K562 (cell line): ENCODE results near the gene KRTAP10-4. TPM values are rescaled to one million over a fixed set of nuclear protein-coding genes. Genes with fewer than 3 reads are reported as not detected.

Experiments
- ATAC-seq: fragments of 200-7000 bp; cut with Tn5 transposase; 3 replicates; pipeline ENCODE4 v1.9.1; 2020; ENCODE audit warnings: moderate library complexity
- BruUV-seq: library from RNA; stranded (reverse); fragments of 400-500 nt; replicated peaks from 2 replicates; lab custom pipeline; 2021; lab: Mats Ljungman, UMichigan
- CTCF ChIA-PET: fragments of 300-600 bp; formaldehyde crosslinking; extraction: SDS; loops from one replicate; lab custom pipeline; 2021; ENCODE audit warnings: low intra/inter-chr PET ratio; lab: Yijun Ruan, JAX
- POLR2A ChIA-PET: fragments of 300-600, 350-650 bp; sonication (Branson Sonifier 250); formaldehyde crosslinking; extraction: SDS; loops from one replicate; lab custom pipeline; 2021; ENCODE audit warnings: antibody characterized with exemption, inconsistent platforms; lab: Yijun Ruan, JAX
- DNase-seq, 4 experiments: peaks; one replicate each; pipeline versions ENCODE4 v3.0.0 to v3.0.0-alpha.2; 2011 to 2018; ENCODE audit warnings: low spot score in 3 of 4, mixed read lengths in 3 of 4; ENCODE audit errors: extremely low read depth in 1 of 4
- FAIRE-seq: peaks from 2 replicates; lab custom pipeline; 2011; peaks lifted over from hg19 to GRCh38; lab: Jason Lieb, UNC
- H2AFZ ChIP-seq: 2 replicates; pipeline ENCODE4 v1.6.0; 2011; ENCODE audit warnings: low read depth, low read length, control low read depth, inconsistent platforms
- H3K27ac ChIP-seq: fragments of 200-600 bp; 3 replicates; pipeline ENCODE4 v1.8.0; 2011; ENCODE audit warnings: low read depth, mild to moderate bottlenecking, control low read depth, inconsistent platforms, low read length, moderate library complexity, mixed read lengths; ENCODE audit errors: extremely low read depth
- H3K27me3 ChIP-seq, 2 experiments: fragments of 300-600 bp in 1 of 2; 2 replicates in 1 of 2; 3 replicates in 1 of 2; pipeline versions ENCODE4 v1.6.0 to v1.8.0; 2011; ENCODE audit warnings: inconsistent platforms in 2 of 2, low read length in 2 of 2, mild to moderate bottlenecking in 1 of 2, mixed read lengths in 1 of 2, moderate library complexity in 1 of 2; ENCODE audit not compliant: control insufficient read depth in 2 of 2, insufficient read depth in 2 of 2
- H3K36me3 ChIP-seq: fragments of 300-600 bp; 3 replicates; pipeline ENCODE4 v1.8.0; 2011; ENCODE audit warnings: mild to moderate bottlenecking, low read length, inconsistent platforms; ENCODE audit not compliant: control insufficient read depth, insufficient read depth
- H3K4me1 ChIP-seq, 2 experiments: fragments of 200-600 bp in 1 of 2; replicated peaks in 1 of 2; 2 replicates in 1 of 2; 3 replicates in 1 of 2; pipeline versions ENCODE4 v1.5.1 to v1.8.0; 2011; ENCODE audit warnings: inconsistent platforms in 2 of 2, low read length in 2 of 2, mild to moderate bottlenecking in 1 of 2, mixed read lengths in 1 of 2, moderate library complexity in 1 of 2; ENCODE audit not compliant: control insufficient read depth in 2 of 2, insufficient read depth in 2 of 2
- H3K4me2 ChIP-seq: 2 replicates; pipeline ENCODE4 v1.6.1; 2011; ENCODE audit warnings: low read length, control low read depth, inconsistent platforms, mixed read lengths; ENCODE audit not compliant: insufficient read depth
- H3K4me3 ChIP-seq: fragments of 200-600 bp; sonication (generic), shearing (Covaris generic); 2 replicates; pipeline ENCODE4 v1.5.1; 2016; ENCODE audit warnings: control low read depth, inconsistent platforms
- H3K79me2 ChIP-seq: fragments of 200-600 bp; 3 replicates; pipeline ENCODE4 v1.8.0; 2011; ENCODE audit warnings: low read length, inconsistent platforms; ENCODE audit not compliant: control insufficient read depth, insufficient read depth
- H3K9ac ChIP-seq, 2 experiments: 2 replicates each; pipeline versions ENCODE4 v1.6.0 to v1.6.1; 2011; ENCODE audit warnings: low read depth in 2 of 2, low read length in 2 of 2, control low read depth in 1 of 2, inconsistent platforms in 1 of 2, mild to moderate bottlenecking in 1 of 2, mixed read lengths in 1 of 2; ENCODE audit not compliant: insufficient read depth in 1 of 2
- H3K9me1 ChIP-seq: one replicate; pipeline ENCODE4 v1.6.0; 2011; ENCODE audit warnings: inconsistent platforms, mild to moderate bottlenecking, low read length, moderate library complexity; ENCODE audit not compliant: control insufficient read depth, insufficient read depth
- H3K9me3 ChIP-seq: replicated peaks from 2 replicates; pipeline ENCODE4 v1.5.1; 2011; ENCODE audit warnings: low read depth, low read length, inconsistent platforms; ENCODE audit not compliant: control insufficient read depth, insufficient read depth
- H4K20me1 ChIP-seq: replicated peaks from 2 replicates; pipeline ENCODE4 v1.6.1; 2011; ENCODE audit warnings: low read length, inconsistent platforms, mixed read lengths; ENCODE audit not compliant: control insufficient read depth, insufficient read depth
- CTCF ChIP-seq, 3 experiments: IDR thresholded peaks in 2 of 3; conservative IDR thresholded peaks in 1 of 3; 2 replicates each; pipeline ENCODE4 v1.5.1; 2011 to 2012; ENCODE audit warnings: low read length in 3 of 3, mild to moderate bottlenecking in 3 of 3, control low read depth in 2 of 3, improper control_type of control experiment in 1 of 3, inconsistent platforms in 1 of 3, low read depth in 1 of 3, mixed read lengths in 1 of 3, moderate library complexity in 1 of 3; ENCODE audit not compliant: insufficient read depth in 2 of 3
- ERF ChIP-seq: fragments of 450-650 bp; formaldehyde crosslinking; IDR thresholded peaks from 2 replicates; pipeline ENCODE4 v1.4.0; 2020; ENCODE audit warnings: mild to moderate bottlenecking, mixed read lengths
- GTF2A2 ChIP-seq: IDR thresholded peaks from 2 replicates; pipeline ENCODE4 v1.6.1; 2016; ENCODE audit warnings: mild to moderate bottlenecking, missing genetic modification characterization, missing compliant biosample characterization
- ZNF780A ChIP-seq: fragments of 250-450 bp; sonication (Bioruptor Pico); IDR thresholded peaks from 2 replicates; pipeline ENCODE4 v1.5.0; 2021; ENCODE audit warnings: mild to moderate bottlenecking
- WGBS: fragments of 100-300 bp; shearing (Covaris generic); methylation state at CpG from one replicate; pipeline ENCODE4 v1.1.6; 2016; ENCODE audit warnings: low coverage, mixed read lengths; ENCODE audit not compliant: insufficient coverage; ENCODE audit errors: missing lambda C conversion rate; 5-methylcytosine and 5-hydroxymethylcytosine counted together
- in situ Hi-C: fragments of 300-500 bp; cut with MboI; formaldehyde crosslinking; loops from 4 replicates; pipeline ENCODE4 v1.15.0; 2018; ENCODE audit warnings: inconsistent platforms, mixed read lengths
- intact Hi-C: fragments of 100-400 bp; cut with micrococcal nuclease; formaldehyde crosslinking; loops from 2 replicates; pipeline ENCODE4 v1.14.2; 2022
- polyA plus RNA-seq, 8 experiments: library from polyadenylated mRNA; depleted of rRNA in 4 of 8; stranded (reverse) in 5 of 8; unstranded in 3 of 8; fragments of >200 nt; fragmentation: Nextera tagmentation in 2 of 8; fragmentation: Illumina TruSeq in 1 of 8; extraction: Ambion mirVana in 2 of 8; extraction: Trizol in 1 of 8; gene quantifications; 2 replicates each; pipeline versions ENCODE4 v1.2.1 to v1.2.3, GENCODE V29; 2011 to 2014; ENCODE audit warnings: inconsistent platforms in 1 of 8, missing spikeins in 1 of 8
- total RNA-seq, 7 experiments: library from RNA; depleted of rRNA in 6 of 7; stranded (reverse); fragments of >200 nt in 6 of 7; fragmentation: Illumina TruSeq in 2 of 7; extraction: Trizol in 2 of 7; gene quantifications; 2 replicates each; pipeline versions ENCODE4 v1.2.1 to v1.2.3, GENCODE V29; 2011 to 2021; ENCODE audit warnings: low replicate concordance in 1 of 7
- TF ChIP-seq, protein P1 (sequence below), 2 experiments: fragments of 450-650 bp; formaldehyde crosslinking in 1 of 2; IDR thresholded peaks; 2 replicates each; pipeline versions ENCODE4 v1.4.0 to v1.6.1; 2014 to 2020; ENCODE audit warnings: mild to moderate bottlenecking in 2 of 2, borderline replicate concordance in 1 of 2, low read depth in 1 of 2

The KRTAP10-4 gene
- total and polyA plus RNA-seq, 9 of the 15 experiments (the other 6 are each of a cell fraction or from before 2014, with no cell fraction given), result not detected

DNA sequence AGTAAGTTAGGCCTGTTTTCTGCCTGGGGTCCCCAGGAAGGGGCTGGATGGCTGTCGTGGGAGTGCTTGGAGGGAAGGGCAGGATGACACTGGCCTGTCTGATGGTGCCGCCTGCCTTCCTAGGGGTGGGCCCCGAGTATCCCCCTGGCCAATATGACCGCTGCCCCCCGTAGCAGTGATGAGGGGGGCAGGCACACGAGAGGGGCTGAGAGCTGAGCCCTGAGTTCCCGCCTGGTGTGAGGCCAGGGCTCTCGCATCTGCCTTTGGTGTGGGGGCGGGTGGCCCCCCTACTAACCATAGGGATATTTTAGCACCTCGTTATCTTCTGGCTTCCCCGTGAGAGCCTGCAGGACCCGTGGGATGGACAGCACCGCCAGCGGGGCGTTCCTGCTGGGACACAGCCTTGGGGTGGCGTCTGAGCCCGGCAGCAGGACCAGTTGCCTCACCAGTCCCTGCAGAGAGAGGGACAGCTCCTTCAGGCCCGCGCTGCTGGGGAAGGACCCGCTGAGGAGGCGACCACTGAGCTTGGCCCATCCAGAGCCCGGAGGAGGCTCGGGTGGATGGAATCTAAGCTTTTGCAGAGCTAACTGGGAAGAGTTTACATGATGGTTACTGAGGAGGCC, 43.9 kb upstream of the KRTAP10-4 start:
- intact Hi-C loops (no loop called here), in situ Hi-C loops (no loop called here)
- no peak overlapping the region for H3K4me2 ChIP-seq
- 0 out of 6 replicates have a peak, but pooled peaks of 1 of the 3 experiments have one; percentile 8 for TF ChIP-seq CTCF (IDR thresholded peaks at IDR 0.05 in 2 of 3, conservative IDR thresholded peaks at IDR 0.05 in 1 of 3; ENCODE audit: insufficient read depth in 2 of 3, low read depth in 1 of 3, low read length in 3 of 3)
- TF ChIP-seq GTF2A2 (tag), result no peak
- TF ChIP-seq ERF (CRISPR knock-in tag), result no peak
- TF ChIP-seq, protein P1, sequence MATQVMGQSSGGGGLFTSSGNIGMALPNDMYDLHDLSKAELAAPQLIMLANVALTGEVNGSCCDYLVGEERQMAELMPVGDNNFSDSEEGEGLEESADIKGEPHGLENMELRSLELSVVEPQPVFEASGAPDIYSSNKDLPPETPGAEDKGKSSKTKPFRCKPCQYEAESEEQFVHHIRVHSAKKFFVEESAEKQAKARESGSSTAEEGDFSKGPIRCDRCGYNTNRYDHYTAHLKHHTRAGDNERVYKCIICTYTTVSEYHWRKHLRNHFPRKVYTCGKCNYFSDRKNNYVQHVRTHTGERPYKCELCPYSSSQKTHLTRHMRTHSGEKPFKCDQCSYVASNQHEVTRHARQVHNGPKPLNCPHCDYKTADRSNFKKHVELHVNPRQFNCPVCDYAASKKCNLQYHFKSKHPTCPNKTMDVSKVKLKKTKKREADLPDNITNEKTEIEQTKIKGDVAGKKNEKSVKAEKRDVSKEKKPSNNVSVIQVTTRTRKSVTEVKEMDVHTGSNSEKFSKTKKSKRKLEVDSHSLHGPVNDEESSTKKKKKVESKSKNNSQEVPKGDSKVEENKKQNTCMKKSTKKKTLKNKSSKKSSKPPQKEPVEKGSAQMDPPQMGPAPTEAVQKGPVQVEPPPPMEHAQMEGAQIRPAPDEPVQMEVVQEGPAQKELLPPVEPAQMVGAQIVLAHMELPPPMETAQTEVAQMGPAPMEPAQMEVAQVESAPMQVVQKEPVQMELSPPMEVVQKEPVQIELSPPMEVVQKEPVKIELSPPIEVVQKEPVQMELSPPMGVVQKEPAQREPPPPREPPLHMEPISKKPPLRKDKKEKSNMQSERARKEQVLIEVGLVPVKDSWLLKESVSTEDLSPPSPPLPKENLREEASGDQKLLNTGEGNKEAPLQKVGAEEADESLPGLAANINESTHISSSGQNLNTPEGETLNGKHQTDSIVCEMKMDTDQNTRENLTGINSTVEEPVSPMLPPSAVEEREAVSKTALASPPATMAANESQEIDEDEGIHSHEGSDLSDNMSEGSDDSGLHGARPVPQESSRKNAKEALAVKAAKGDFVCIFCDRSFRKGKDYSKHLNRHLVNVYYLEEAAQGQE (IDR thresholded peaks at IDR 0.05; ENCODE audit: borderline replicate concordance), result peak; percentile 61; the same call in 1 of the 2 replicates
- TF ChIP-seq, protein P1 (CRISPR knock-in tag; IDR thresholded peaks at IDR 0.05; ENCODE audit: low read depth), result no peak
- no peak for TF ChIP-seq ZNF780A
- FAIRE-seq (no peak), ATAC-seq (no peak), DNase-seq (no peak)
- H3K27ac ChIP-seq, result no peak overlapping the region
- no TSS peak for BruUV-seq
- no peaks in the 10 kb centered on the region for H3K79me2 ChIP-seq
- POLR2A ChIA-PET, result interaction anchor here (0.7 kb wide), 1 partner anchor 61 kb away, joined by 4 read pairs; no protein-coding TSS in a partner anchor
- no peak overlapping the region for H2AFZ ChIP-seq
- H3K27me3 ChIP-seq, result peaks cover 44 to 84% of the 10 kb centered on the region in 2 experiments
- WGBS, result under 1% methylated on average over 22 of the region's 23 CpGs
- CTCF ChIA-PET, result no interaction called here
- no peaks in the 10 kb centered on the region for H3K9me1 ChIP-seq
- H3K36me3 ChIP-seq, result no peaks in the 10 kb centered on the region
- H3K4me3 ChIP-seq, result no peak overlapping the region
- peaks cover 6% of the 10 kb centered on the region; the same call in 1 of the 2 replicates for H3K9me3 ChIP-seq
- peaks cover 0 to 16% of the 10 kb centered on the region in 2 experiments; a peak in 2 of 5 replicates for H3K4me1 ChIP-seq
- peaks cover 18% of the 10 kb centered on the region; the same call in 1 of the 2 replicates for H4K20me1 ChIP-seq
- H3K9ac ChIP-seq, result no peak overlapping the region
